ENCODE measurements around the gene PARP11.

GRCh38 chr12:3835914-3836313, 37.3 kb downstream of the PARP11 start:
- TF ChIP-seq CTCF (IDR thresholded peaks at IDR 0.05; ENCODE audit: low read depth, low read length, missing input control) (no peak), JUND (IDR thresholded peaks at IDR 0.05) (no peak)

Measured in liver (tissue), 3 donors.